OCI-LY7 (cell line): Measurements from ENCODE around the gene IQGAP2. TPM values are rescaled to one million over a fixed set of nuclear protein-coding genes. Genes with fewer than 3 reads are reported as not detected.

Source experiments
- BruUV-seq: library from RNA; stranded (reverse); fragments of 400-500 nt; replicated peaks from 2 replicates; lab custom pipeline; 2021; lab: Mats Ljungman, UMichigan
- CTCF ChIA-PET: fragments of 300-600 bp; sonication (Branson Sonifier 250); formaldehyde crosslinking; loops from one replicate; lab custom pipeline; 2022; ENCODE audit warnings: antibody characterized with exemption; ENCODE audit not compliant: unreplicated experiment; lab: Charles Lee
- POLR2A ChIA-PET: fragments of 300-600 bp; sonication (Branson Sonifier 250); formaldehyde crosslinking; loops from one replicate; lab custom pipeline; 2022; ENCODE audit warnings: antibody characterized with exemption; lab: Charles Lee
- DNase-seq: peaks from one replicate; pipeline ENCODE4 v3.0.0-alpha.2; 2015; ENCODE audit warnings: low spot score
- H2AFZ ChIP-seq: fragments of 200-600 bp; sonication (generic), shearing (Covaris generic); 2 replicates; pipeline ENCODE4 v1.6.1; 2014; ENCODE audit warnings: mild to moderate bottlenecking, antibody characterized with exemption, low read length, moderate library complexity
- H3K27ac ChIP-seq: fragments of 200-600 bp; sonication (generic); 2 replicates; pipeline ENCODE4 v1.5.1; 2014; ENCODE audit warnings: mixed run types, low read depth, mild to moderate bottlenecking, moderate library complexity, low read length, inconsistent platforms; ENCODE audit not compliant: poor library complexity, severe bottlenecking
- H3K36me3 ChIP-seq: fragments of 200-600 bp; sonication (generic); 2 replicates; pipeline ENCODE4 v1.6.1; 2014; ENCODE audit warnings: mild to moderate bottlenecking, antibody characterized with exemption, low read length, moderate library complexity, mixed read lengths; ENCODE audit not compliant: insufficient read depth
- H3K4me1 ChIP-seq: fragments of 200-600 bp; sonication (generic); 2 replicates; pipeline ENCODE4 v1.5.1; 2014; ENCODE audit warnings: mild to moderate bottlenecking, low read length; ENCODE audit not compliant: insufficient read depth, poor library complexity, severe bottlenecking
- H3K4me2 ChIP-seq: fragments of 200-600 bp; sonication (generic); 2 replicates; pipeline ENCODE4 v1.6.1; 2014; ENCODE audit warnings: mild to moderate bottlenecking, low read length
- H3K4me3 ChIP-seq: fragments of 200-600 bp; sonication (generic); 2 replicates; pipeline ENCODE4 v1.5.1; 2014; ENCODE audit warnings: mild to moderate bottlenecking, low read depth, low read length; ENCODE audit not compliant: poor library complexity, severe bottlenecking
- H3K79me2 ChIP-seq: fragments of 200-600 bp; sonication (generic); 2 replicates; pipeline ENCODE4 v1.6.1; 2016; ENCODE audit warnings: low read depth, mild to moderate bottlenecking, low read length, moderate library complexity, mixed read lengths; ENCODE audit not compliant: insufficient read depth
- H3K9me2 ChIP-seq: fragments of 200-600 bp; sonication (generic); 2 replicates; pipeline ENCODE4 v1.6.1; 2016; ENCODE audit warnings: mild to moderate bottlenecking, low read length, mixed read lengths; ENCODE audit not compliant: insufficient read depth
- H3K9me3 ChIP-seq: fragments of 200-600 bp; sonication (generic); 2 replicates; pipeline ENCODE4 v1.6.1; 2014; ENCODE audit warnings: mild to moderate bottlenecking, mixed run types, low read length, mixed read lengths
- H4K20me1 ChIP-seq: fragments of 200-600 bp; sonication (generic); 2 replicates; pipeline ENCODE4 v1.6.1; 2014; ENCODE audit warnings: mild to moderate bottlenecking, antibody characterized with exemption, low read length, moderate library complexity, mixed read lengths; ENCODE audit not compliant: insufficient read depth
- EZH2phosphoT487 ChIP-seq: fragments of 200-600 bp; sonication (generic); IDR thresholded peaks from 2 replicates; pipeline ENCODE4 v1.6.1; 2018; ENCODE audit warnings: low read depth, borderline replicate concordance, mild to moderate bottlenecking, mixed run types, antibody characterized with exemption, low read length, moderate library complexity, mixed read lengths
- intact Hi-C: fragments of 100-400 bp; cut with micrococcal nuclease; formaldehyde crosslinking; loops from one replicate; pipeline ENCODE4 v1.10.0; 2022; ENCODE audit not compliant: unreplicated experiment
- total RNA-seq, 2 experiments: library from RNA; depleted of rRNA in 1 of 2; stranded (reverse); fragments of >200 nt in 1 of 2; shearing (Covaris generic) in 1 of 2; gene quantifications; 2 replicates each; pipeline ENCODE4 v1.2.3, GENCODE V29; 2014 to 2022
- TF ChIP-seq, protein P1 (sequence below): fragments of 200-600 bp; sonication (generic); conservative IDR thresholded peaks from 2 replicates; pipeline ENCODE4 v1.5.1; 2014; ENCODE audit warnings: mild to moderate bottlenecking, antibody characterized with exemption, low read length, moderate library complexity, mixed read lengths

IQGAP2 gene
- total RNA-seq, 2 experiments from 2014 or later = 30.0 to 50.2 TPM

DNA sequence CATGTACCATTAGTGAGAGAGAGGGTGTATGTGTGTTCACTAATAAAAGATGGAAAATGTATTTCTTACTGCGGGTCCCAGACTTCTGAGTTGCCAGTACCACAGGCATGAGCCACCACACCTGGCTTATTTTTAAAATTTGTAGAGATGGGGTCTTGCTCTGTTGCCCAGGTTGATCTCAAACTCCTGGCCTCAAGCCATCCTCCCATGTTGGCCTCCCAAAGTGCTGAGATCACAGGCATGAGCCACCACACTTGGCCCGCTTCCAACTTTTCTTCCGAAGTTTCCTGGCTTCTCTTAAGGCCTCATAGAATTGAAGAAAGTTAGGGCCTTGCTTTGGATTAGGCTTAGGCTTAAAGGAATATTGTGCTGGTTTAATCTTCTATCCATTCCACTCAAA is 260.5 kb downstream of the IQGAP2 start:
- no peak overlapping the region for H3K4me3 ChIP-seq
- TF ChIP-seq, protein P1, sequence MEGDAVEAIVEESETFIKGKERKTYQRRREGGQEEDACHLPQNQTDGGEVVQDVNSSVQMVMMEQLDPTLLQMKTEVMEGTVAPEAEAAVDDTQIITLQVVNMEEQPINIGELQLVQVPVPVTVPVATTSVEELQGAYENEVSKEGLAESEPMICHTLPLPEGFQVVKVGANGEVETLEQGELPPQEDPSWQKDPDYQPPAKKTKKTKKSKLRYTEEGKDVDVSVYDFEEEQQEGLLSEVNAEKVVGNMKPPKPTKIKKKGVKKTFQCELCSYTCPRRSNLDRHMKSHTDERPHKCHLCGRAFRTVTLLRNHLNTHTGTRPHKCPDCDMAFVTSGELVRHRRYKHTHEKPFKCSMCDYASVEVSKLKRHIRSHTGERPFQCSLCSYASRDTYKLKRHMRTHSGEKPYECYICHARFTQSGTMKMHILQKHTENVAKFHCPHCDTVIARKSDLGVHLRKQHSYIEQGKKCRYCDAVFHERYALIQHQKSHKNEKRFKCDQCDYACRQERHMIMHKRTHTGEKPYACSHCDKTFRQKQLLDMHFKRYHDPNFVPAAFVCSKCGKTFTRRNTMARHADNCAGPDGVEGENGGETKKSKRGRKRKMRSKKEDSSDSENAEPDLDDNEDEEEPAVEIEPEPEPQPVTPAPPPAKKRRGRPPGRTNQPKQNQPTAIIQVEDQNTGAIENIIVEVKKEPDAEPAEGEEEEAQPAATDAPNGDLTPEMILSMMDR = no peak
- BruUV-seq = no TSS peak
- no peaks in the 10 kb centered on the region for H3K9me3 ChIP-seq
- H3K4me2 ChIP-seq = no peak overlapping the region
- no peaks in the 10 kb centered on the region for H4K20me1 ChIP-seq
- intact Hi-C loops = no loop called here
- ChIA-PET POLR2A (no interaction called here), CTCF (no interaction called here)
- H3K9me2 ChIP-seq = no peaks in the 10 kb centered on the region
- peaks cover 4% of the 10 kb centered on the region for H3K4me1 ChIP-seq
- H3K27ac ChIP-seq = no peak overlapping the region
- H3K79me2 ChIP-seq = no peaks in the 10 kb centered on the region
- no peak for DNase-seq
- no peak overlapping the region for H2AFZ ChIP-seq
- H3K36me3 ChIP-seq = peaks cover 46% of the 10 kb centered on the region

DNA sequence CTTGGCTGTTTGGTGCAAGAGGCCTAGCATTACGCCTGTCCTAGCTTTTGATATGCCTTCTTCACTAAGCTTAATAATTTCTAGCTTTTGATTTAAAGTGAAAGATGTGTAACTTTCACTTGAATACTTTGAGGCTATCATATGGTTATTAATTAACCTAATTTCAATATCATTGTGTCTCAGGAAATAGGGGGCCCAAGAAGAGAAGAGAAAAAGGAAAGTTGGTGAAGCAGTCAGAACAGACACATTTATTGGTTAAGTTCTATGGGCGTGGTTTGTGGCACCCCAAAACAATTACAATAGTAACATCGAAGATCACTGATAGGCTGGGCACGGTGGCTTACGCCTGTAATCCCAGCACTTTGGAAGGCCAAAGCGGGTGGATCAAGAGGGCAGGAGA is 261.0 kb downstream of the IQGAP2 start:
- ChIA-PET POLR2A (no interaction called here), CTCF (no interaction called here)
- Histone ChIP-seq H2AFZ (no peak overlapping the region), H3K79me2 (no peaks in the 10 kb centered on the region), H3K36me3 (peaks cover 43% of the 10 kb centered on the region), H3K27ac (no peak overlapping the region), H3K4me1 (peaks cover 4% of the 10 kb centered on the region), H3K9me2 (no peaks in the 10 kb centered on the region), H3K4me3 (no peak overlapping the region), H4K20me1 (no peaks in the 10 kb centered on the region), H3K4me2 (no peak overlapping the region), H3K9me3 (no peaks in the 10 kb centered on the region)
- BruUV-seq = no TSS peak
- DNase-seq = no peak
- no peak for TF ChIP-seq EZH2phosphoT487
- TF ChIP-seq, protein P1 = no peak
- intact Hi-C loops = no loop called here

DNA sequence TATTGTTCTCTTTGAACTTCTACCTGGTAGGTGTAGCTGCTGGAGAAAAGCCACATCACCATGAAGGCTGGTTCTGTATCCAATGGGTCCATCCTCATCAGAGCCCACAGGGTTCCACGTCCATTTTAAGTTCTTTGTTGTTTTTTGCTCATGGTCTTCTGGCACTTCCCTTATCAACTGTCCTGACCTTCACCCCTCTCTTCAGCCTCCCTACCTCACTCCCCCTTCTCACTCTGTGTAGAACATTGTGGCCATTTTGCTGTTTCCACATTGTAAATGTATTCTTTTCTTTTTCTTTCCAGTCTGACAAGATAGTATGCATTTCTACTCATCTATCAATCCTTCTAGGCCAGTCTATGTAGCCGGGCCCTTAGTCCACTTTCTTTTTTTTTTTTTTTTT is 264.4 kb downstream of the IQGAP2 start:
- no TSS peak for BruUV-seq
- POLR2A ChIA-PET = interaction anchor here (0.6 kb wide), 2 partner anchors 29 to 45 kb away, joined by 3 read pairs; no protein-coding TSS in a partner anchor
- intact Hi-C loops = no loop called here

More for the DNA sequence above, 264.4 kb downstream of the IQGAP2 start:
- H3K4me3 ChIP-seq = no peak overlapping the region
- TF ChIP-seq EZH2phosphoT487 = no peak
- TF ChIP-seq, protein P1 = no peak
- H2AFZ ChIP-seq = no peak overlapping the region
- CTCF ChIA-PET = no interaction called here
- peaks cover 4% of the 10 kb centered on the region for H3K4me1 ChIP-seq
- peaks cover 65% of the 10 kb centered on the region for H3K36me3 ChIP-seq
- H3K9me2 ChIP-seq = no peaks in the 10 kb centered on the region
- H3K9me3 ChIP-seq = no peaks in the 10 kb centered on the region
- no peak for DNase-seq
- H3K4me2 ChIP-seq = no peak overlapping the region
- H4K20me1 ChIP-seq = no peaks in the 10 kb centered on the region
- no peak overlapping the region for H3K27ac ChIP-seq
- no peaks in the 10 kb centered on the region for H3K79me2 ChIP-seq
